A549 (cell line): ENCODE data around the gene MINDY1.

Source experiments
- EP300 ChIP-seq, 2 experiments: fragments of >200 bp; sonication (Bioruptor Twin); formaldehyde crosslinking; IDR thresholded peaks; 2 replicates in 1 of 2; 3 replicates in 1 of 2; pipeline ENCODE4 v1.6.1; 2016 to 2017
- MAFK ChIP-seq: fragments of 450-650 bp; IDR thresholded peaks from 2 replicates; pipeline ENCODE4 v1.6.1; 2014; ENCODE audit not compliant: partially characterized antibody
- MYC ChIP-seq: IDR thresholded peaks from 2 replicates; pipeline ENCODE4 v1.6.1; 2012; ENCODE audit warnings: mild to moderate bottlenecking, inconsistent platforms, low read length, improper control_type of control experiment, borderline replicate concordance
- POLR2A ChIP-seq: IDR thresholded peaks from 2 replicates; pipeline ENCODE4 v1.6.1; 2012; ENCODE audit warnings: mild to moderate bottlenecking, low read length
- TF ChIP-seq, protein P1 (sequence below): fragments of 250-450 bp; sonication (Bioruptor Pico); IDR thresholded peaks from 2 replicates; pipeline ENCODE4 v1.5.0; 2021; ENCODE audit warnings: mild to moderate bottlenecking, moderate library complexity, borderline replicate concordance
- TF ChIP-seq, protein P2 (sequence below): fragments of >200 bp; sonication (Bioruptor Twin); formaldehyde crosslinking; IDR thresholded peaks from 3 replicates; pipeline ENCODE4 v1.5.1; 2016

DNA sequence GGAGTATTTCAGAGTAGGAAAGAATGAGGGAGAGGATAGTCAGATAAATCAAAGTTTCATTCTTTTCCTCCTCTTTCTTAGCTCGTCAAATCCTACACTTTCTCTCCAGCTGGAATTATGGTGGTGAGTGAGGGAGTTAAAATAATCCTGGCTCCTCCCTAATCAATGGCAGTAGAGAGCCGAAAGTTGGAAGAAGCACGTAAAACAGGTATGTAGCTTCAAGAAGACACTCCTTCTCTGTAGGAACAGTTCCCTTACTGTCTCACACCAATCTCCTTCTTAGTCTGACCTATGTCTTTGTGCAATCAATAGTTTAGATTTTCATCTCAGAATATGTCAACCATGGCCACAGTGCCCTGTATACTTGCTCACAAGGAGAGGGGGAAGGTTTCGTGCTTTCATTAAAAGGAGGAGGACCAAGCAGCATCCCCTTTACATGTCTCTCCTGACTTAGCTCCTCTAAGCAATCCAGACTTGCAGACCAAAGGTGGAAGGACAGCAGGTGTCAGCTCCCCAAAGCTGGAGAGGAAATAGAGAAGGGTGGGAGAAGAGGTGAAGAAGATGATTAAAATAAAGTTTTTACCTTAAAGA is 878 bp downstream of the MINDY1 start:
- TF ChIP-seq MYC (no peak), EP300 (IDR thresholded peaks at IDR 0.05) (no peak), POLR2A (no peak), MAFK (no peak)
- TF ChIP-seq, protein P1, sequence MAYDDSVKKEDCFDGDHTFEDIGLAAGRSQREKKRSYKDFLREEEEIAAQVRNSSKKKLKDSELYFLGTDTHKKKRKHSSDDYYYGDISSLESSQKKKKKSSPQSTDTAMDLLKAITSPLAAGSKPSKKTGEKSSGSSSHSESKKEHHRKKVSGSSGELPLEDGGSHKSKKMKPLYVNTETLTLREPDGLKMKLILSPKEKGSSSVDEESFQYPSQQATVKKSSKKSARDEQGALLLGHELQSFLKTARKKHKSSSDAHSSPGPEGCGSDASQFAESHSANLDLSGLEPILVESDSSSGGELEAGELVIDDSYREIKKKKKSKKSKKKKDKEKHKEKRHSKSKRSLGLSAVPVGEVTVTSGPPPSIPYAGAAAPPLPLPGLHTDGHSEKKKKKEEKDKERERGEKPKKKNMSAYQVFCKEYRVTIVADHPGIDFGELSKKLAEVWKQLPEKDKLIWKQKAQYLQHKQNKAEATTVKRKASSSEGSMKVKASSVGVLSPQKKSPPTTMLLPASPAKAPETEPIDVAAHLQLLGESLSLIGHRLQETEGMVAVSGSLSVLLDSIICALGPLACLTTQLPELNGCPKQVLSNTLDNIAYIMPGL, result no peak
- TF ChIP-seq, protein P2, sequence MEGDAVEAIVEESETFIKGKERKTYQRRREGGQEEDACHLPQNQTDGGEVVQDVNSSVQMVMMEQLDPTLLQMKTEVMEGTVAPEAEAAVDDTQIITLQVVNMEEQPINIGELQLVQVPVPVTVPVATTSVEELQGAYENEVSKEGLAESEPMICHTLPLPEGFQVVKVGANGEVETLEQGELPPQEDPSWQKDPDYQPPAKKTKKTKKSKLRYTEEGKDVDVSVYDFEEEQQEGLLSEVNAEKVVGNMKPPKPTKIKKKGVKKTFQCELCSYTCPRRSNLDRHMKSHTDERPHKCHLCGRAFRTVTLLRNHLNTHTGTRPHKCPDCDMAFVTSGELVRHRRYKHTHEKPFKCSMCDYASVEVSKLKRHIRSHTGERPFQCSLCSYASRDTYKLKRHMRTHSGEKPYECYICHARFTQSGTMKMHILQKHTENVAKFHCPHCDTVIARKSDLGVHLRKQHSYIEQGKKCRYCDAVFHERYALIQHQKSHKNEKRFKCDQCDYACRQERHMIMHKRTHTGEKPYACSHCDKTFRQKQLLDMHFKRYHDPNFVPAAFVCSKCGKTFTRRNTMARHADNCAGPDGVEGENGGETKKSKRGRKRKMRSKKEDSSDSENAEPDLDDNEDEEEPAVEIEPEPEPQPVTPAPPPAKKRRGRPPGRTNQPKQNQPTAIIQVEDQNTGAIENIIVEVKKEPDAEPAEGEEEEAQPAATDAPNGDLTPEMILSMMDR, result no peak
